ENCODE measurements around the gene UGT1A5.

UGT1A5 gene

DNA sequence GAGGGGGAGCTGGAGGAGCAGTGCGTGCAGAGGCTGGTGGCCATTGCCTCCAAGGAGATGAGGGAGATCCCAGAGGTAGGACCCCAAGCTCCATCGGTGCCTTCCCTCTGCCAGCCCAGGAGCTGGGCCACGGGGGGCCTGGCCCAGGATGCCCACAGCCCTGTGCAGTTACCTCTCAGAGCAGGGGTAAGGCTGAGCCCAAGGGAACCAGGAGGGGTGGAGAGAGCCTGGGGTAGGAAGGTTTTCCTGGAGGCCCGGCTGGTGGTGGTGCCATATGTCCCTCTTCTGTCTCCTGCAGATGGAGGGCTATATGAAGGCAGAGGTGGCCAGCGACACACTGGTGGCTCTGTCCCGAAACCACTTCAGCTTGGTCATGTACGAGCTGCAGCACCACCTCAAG is 76.8 kb downstream of the UGT1A5 start:
- DNase-seq (ENCODE audit: low spot score), result no peak

GRCh38 chr2:233791151-233791882 is 78.6 kb downstream of the UGT1A5 start:
- DNase-seq (ENCODE audit: low spot score), result no peak

DNA sequence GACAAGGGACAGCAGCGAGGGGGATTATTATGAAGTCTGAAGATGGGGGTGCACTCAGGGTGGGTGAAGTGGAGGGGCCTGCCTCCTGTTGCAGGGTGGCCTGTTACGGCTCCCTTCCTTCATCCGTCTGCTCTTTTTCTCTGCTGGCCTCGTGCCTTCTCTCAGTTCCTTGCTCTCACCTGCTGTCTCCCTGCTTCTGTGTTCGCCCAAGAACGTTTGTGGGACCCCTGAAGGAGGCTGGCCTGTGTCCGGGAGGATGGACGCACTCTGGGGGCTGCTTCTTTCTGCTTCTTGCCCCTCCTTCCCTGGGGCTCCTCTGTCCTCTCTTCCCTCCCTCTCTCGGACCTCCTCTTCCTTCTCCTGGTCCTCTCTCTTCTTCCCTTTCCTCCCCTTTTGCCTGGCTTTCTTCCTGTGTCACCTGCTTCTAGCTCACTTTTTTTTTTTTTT is 79.2 kb downstream of the UGT1A5 start:
- DNase-seq (ENCODE audit: low spot score), result no peak

DNA sequence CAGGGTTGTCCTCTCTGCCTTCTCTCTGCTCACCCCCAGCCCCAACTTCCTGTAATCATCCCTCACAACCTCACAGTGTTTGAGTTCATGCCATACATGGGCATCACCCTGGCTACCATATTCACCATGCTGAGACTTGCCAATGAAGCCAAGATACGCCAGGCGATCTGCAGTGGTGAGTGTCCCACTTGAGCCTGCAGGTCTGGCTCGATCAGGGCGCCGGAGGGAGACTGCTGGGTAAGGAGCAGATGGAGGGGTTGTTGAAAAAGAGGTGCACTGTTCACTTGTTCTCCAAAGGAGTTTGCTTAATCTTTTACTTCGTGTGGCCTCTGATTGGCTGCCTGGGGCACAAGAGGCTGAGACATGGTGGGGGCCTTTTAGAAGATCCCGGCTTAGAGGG is 80.0 kb downstream of the UGT1A5 start:
- no peak for DNase-seq (ENCODE audit: low spot score)

DNA sequence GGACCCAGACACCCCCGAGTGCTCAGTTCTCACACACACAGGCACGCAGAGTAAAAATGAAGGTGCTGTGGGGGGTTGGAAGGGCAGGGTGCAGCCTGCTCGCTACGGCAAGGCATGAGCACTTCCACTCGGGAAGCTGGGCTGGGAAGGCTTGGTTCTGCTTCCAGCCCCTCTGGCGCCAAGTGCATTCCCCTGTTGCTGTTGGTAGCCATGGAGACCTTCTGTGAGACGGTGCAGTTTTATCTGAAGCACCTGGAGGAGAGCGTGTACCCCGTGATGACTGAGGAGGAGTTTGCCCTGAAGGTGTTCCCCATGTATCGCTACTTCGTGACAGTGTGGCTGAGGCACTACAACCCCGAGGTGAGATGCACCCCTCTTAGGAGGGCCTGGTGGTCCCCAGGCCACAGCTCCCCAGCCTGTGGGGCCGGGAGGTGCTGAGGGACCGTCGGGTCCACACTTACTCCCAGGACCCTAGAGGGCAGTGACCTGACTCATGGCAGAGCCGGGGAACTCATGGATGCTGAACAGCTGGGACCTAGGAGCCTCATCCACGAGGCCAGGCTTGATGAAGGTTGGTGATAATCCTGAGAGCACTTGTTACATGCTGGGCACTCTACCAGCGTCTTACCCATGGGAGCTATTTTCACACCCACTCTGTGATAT is 80.9 kb downstream of the UGT1A5 start:
- no peak for DNase-seq (ENCODE audit: low spot score)

- DNase-seq (ENCODE audit: low spot score), result no peak
Observed at GRCh38 chr2:233794128-233794658, 81.5 kb downstream of the UGT1A5 start.

DNA sequence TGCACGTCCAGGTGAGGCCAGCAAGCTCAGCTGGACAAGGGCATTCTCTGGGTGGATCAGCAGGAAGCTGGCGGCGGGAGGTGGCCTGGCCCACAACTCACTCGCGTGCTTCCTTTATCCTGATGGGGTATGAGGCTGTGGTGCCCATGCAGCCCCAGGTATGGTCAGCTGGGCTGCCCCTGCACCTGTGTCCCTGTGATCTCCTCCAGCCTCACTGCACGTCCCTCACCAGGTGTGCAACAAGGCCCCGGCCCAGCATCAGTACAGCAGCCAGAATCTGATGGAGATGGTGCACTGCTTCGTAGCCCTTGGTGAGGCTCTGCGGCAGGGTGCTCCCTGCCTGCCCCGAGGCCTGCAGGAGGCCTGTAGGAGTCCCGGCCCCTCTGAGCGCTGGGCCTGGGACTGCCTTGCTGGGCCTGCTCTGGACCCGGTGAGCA is 83.0 kb downstream of the UGT1A5 start:
- DNase-seq (ENCODE audit: low spot score), result no peak

GRCh38 chr2:233796254-233796653 is 83.5 kb downstream of the UGT1A5 start:
- no peak for DNase-seq (ENCODE audit: low spot score)

DNA sequence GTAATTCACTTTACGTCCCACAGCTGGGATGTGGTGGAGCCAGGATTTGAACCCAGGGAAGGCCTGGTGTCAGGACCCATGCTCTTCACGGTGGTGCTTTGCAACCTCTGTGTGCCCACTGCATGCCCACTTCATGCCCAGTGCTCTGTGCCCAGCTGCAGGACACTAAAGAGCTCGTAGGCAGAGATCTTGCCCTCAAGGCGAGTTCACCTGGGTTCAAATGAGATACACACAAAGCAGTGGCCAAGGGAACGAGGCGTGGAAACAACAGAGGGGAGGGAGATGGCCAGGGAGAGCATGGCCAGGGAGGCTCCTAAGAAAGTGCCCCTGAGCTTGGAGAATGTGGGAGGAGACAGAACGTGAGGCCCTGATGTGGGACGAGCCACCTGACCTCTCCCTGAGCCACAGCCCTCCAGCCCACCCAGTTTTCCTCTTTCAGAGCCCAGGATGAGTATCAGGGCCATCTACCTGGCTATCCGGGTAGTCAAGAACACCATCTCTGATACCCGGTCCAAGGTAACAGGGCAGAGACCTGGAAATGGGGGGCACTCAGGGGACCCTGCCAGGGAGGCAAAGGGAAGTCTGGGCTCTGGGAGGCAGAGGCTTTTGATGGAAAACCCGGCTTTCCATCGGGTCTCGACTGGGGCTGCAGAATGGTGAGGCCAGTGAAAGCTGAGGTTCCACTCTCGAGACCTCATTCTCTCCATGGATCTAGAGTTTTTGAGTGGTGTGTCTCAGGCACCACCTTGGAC is 85.8 kb downstream of the UGT1A5 start:
- no peak for DNase-seq (ENCODE audit: low spot score)

- DNase-seq (ENCODE audit: low spot score), result no peak
Observed at GRCh38 chr2:233799087-233799665, 86.5 kb downstream of the UGT1A5 start.

- DNase-seq (ENCODE audit: low spot score), result no peak
Observed at GRCh38 chr2:233799716-233800115, 87.0 kb downstream of the UGT1A5 start.

DNA sequence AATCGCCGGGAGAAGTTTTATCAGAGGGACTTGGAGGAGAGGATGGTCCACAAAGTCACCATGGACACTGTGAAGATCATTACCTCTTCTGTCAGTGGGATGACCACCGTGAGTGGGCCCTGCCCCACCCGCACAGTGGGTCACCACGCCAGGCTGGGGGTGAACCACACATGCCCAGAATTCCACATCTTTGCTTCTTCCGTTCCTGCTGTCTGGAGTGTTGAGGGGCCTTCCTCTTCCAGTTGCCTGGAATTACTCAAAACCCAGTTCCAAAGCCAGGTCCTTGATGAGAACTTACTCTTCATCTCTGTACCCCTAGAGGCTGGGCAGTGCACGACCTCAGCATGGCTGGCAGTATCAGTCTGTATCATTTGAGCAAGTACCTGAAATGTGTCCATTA is 87.5 kb downstream of the UGT1A5 start:
- no peak for DNase-seq (ENCODE audit: low spot score)

DNA sequence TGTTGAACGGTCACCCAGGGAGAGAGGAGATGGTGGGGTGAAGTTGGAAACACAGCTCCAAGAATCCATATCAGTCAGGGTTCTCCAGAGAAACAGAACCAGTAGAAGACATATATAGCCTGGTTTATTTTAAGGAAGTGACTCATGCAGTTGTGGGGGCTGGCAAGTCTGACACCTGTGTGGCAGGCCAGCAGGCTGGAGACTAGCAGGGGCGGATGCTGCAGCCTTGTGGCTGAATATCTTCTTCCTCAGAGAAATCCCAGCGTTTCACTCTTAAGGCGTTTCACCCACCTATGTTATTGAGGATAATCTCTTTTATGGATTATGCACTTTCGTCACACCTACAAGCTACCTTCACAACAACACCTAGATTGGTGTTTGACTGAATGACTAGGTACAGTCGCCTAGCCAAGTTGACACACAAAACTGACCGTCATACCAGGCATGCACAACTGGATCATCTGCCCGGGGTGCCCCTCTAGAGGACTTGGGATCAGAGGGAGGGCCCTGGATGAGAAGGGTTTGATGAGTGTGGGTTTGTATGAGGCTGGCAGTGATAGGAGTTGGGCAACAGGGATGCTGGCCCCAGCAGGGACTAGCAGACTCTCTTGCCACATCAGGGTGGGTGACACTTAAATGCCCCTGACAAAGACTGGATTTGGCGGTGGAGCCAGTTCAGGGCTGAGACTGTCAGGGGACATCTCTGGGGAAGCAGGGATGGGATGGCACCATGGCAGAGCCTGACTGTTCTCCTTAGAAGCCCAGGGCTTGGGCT is 88.8 kb downstream of the UGT1A5 start:
- DNase-seq (ENCODE audit: low spot score), result no peak

- no peak for DNase-seq (ENCODE audit: low spot score)
Observed at GRCh38 chr2:233802132-233802815, 89.6 kb downstream of the UGT1A5 start.

- no peak for DNase-seq (ENCODE audit: low spot score)
Observed at GRCh38 chr2:233803292-233803911, 90.7 kb downstream of the UGT1A5 start.

DNA sequence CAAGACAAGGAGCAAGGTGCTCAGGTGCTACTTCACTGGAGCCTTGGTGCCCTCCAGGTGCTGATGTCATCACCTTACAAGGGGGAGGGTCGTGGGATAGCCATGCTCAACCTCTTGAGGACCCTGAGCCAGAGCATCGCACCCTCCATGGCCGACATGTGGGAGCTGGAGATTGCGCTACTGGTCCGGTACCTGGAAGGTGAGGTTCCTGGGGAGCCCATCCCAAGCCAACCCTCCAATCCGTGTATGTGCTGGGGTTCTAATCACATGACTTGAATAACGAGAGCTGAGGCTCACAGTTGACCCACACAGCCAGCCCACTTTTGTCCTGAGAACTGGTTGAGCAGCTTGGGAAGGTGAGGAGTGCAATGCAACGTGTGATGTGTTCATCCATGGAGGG is 91.3 kb downstream of the UGT1A5 start:
- DNase-seq (ENCODE audit: low spot score), result no peak

GRCh38 chr2:233807215-233807865 is 94.6 kb downstream of the UGT1A5 start:
- DNase-seq (ENCODE audit: low spot score), result no peak

GRCh38 chr2:233807966-233808935 is 95.5 kb downstream of the UGT1A5 start:
- no peak for DNase-seq (ENCODE audit: low spot score)

DNA sequence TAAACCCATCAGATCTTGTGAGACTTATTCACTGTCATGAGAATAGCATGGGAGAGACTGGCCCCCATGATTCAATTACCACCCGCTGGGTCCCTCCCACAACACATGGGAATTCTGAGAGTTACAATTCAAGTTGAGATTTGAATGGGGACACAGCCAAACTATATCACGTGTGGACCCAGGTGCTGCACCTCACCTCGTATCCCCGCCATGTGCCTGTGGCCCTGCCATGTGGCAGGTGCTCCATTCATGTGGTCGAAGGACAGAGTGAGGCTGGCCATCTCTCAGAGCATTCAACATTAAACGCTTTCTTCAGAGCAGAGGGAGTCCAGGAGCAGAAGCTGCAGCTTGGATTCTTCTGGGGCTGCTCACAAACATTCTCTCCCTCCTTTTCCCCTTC is 97.7 kb downstream of the UGT1A5 start:
- no peak for DNase-seq (ENCODE audit: low spot score)
